Stimulated activated CD4-positive, alpha-beta T cell treated with anti-CD3 and anti-CD28 coated beads, Interleukin-2, amount 100 ng/mL, for 4 hours (primary cell): ENCODE measurements around the gene TMCO4.

ENCODE experiments used
- DNase-seq: peaks from one replicate; pipeline ENCODE4 v3.0.0-alpha.2; 2020; ENCODE audit warnings: low read depth

TMCO4 gene

DNA sequence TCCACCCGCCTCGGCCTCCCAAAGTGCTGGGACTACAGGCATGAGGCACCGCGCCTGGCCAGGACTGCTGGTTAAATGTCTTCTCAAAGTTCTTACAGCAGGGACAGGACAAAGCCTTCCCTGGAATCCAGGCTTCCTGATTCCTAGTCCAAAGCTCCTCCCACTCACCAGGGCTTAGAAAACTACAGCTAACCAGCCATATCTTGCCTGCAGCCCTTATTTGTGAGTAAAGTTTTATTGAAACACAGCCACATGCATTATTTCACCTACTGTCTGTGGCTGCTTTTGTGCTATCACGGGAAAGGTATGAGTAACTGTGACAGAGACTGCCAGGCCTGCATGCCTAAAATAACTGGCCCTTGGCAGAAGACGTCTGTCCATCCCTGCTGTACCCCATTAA is 24.4 kb downstream of the TMCO4 start:
- DNase-seq = no peak

DNA sequence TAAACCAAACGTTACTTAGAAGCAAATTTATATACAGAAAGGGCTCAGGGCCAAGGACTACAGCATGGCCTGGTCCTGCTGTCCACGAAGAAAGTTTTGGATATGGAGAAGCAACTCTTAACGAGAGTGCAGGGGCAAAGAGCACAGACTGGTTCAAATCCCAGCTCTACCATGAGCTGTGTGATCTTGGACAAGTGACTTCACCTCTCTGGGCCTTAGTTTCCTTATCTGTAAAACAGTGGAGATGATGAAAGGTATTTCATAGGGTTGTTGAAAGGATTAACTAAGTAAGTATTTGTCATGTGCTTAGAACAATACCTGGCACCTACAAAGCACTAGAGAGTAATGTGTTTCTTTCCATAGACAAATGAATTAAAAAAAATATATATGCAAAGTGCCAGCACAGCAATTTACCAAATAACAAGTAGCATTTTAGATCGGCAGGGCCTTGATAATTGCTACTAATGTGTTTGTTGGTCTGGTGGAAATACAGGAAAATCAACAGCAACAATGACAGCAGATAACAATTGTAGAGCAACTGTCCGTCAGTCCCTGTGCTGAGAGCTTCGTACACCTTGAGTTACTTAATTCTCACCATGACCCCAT is 25.4 kb downstream of the TMCO4 start:
- DNase-seq = no peak

DNA sequence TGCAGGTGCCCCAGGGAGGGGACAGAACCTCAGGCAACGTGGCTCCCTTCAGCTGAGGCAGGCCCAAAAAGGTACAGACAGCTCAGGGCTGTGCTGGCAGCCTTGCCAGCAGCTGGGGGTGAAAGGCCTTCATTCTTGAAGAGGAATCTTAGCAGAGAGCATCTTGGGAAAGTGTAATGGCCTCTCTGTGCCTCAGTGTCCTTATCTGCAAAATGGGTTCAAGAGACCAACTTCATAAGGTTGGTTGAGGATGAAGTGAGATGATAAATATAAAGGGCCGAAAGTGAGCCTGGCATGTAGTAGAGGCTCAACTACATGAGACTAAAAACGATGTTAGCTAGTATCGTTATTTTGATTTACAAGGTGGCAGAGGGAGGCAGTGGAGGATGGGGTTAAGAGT is 26.2 kb downstream of the TMCO4 start:
- no peak for DNase-seq

DNA sequence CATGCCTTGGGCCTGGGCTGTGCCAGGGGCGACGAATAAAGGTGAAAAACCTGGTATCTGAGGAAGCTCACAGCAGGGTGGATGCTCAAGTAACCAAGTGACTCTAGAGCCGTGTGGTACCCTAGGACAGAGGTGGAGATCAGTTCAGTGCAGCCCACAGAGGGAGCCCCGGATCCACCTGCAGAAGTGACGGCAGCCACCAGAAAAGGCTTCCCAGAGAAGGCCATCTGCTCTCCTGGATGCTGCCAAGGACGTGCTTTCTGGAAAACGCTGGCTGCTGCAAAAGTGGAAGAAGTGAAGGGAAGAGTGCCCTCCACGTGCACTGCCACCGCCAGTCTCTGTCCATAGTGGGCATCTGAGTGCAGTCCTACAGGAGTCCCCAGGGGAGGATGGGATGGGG is 27.7 kb downstream of the TMCO4 start:
- DNase-seq = no peak

DNA sequence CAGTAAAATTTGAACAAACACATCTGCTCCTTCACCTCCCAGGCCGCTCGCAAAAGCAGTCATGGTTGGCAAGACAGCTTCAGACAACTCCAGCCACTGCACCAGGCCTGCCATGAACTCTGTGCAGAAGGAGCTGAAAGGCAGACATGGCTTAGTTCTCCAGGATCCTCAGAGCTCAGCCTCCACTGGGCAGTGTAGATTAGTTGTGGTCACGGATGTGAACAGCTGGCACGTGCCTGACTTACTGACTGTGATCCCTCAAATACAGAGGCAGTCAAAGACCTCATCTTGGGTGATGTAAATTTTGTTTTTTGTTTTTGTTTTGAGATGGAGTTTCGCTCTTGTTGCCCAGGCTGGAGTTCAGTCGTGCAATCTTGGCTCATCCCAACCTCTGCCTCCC is 28.4 kb downstream of the TMCO4 start:
- no peak for DNase-seq

DNA sequence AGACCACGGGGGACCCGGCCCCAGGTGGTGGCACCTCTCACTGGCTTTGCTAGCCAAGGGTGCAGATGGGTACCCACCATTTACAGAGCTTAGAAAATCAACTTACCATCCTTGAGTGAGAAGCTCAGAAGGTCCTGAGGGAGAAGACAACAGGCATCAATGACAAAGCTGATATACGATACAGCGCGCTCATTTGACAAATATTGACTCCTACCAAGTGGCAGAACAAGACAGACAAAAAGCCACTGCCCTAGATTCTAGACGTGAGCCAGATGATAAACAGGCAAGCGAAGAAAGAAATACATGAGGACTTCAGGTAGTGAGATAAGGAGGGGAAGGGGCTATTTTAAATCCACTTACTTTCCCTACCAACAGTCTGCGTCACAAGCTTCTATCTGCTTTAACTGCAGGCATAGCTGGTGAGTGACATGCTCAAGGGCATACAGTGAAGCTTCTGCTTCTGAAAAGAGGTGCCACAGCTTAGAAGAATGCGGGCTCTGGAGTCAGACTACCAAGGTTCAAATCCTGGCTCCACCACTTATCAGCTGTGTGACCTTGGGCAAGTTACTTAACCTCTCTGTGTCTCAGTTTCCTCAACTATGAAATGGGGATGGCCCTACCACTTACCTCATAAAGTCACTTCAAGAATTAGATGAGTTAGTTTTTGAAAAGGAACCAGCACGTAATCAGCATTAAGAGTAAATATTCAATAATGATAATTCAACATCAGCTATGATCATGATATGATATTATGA is 29.1 kb downstream of the TMCO4 start:
- DNase-seq = no peak

DNA sequence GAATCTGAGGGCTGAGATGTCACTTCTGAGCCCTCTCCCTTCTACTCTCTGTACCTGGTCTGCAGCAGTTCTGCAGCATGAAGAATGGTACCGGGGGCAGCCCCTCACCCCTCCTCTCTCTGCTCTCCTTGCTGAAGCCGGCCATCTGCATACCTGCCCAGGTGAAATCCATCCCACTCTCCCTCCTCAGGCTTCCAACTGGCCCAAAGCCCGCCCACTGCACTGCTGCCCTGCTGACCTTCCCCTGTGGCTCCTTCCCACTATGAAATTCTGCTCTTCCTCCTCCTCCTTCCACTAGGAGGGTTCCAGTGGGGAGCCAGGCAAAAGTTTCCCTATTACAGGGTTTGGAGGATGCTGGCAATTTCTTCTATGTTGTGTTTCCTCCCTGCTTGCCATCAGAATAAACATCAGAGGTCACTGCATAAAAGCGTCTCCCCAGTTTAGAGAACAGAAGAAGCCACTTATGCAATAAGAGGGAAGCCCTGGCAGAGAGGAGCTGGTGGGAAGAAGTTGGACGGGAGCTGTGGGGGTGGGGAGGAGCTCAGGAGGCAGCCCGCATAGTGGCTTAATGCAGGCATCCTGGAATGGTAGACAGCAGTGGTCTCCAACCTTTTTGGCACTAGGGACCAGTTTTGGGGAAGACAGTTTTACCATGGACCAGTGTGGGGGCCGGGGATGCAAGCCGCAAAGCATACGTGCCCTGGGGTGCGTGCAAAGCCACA is 30.3 kb downstream of the TMCO4 start:
- no peak for DNase-seq

DNA sequence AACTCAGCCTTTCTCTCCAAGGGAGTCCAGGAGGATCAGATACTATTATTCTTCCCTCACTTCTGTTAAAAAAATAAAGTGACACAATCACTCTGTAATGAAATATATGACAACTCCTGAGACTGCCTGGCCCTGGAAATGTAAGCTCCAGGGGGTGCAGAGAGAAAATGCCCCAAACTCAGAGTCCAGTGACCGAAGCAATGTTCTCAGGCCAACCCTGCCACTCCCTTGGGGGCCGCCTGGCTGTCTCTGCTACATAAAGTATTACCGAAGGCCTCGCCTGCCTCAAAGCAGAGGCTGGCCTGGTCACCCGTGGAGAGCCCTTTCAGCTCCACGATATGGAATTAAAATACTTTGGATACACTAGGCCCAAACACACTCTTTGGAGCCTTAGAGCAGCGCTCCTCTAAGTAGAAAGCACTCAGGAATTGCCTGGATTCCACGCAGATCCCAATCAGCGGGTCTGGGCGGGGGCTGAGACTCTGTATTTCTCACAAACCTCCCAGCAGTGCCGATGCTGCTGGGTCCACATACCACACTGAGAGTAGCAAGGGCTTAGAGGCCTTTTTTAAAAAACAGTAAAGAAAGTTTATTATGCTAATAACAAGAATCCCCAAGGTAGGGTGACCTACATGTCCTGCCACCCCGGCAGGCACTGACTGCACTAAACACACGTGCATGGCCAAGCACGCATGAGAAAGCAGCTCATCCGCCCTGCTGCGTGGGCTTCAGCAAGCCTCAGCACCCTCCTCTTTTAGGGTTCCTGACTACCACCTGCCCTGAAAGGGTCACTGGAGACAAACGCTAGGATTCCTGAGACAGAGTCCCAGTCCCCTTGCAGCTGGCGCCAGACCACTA is 31.1 kb downstream of the TMCO4 start:
- DNase-seq = no peak

DNA sequence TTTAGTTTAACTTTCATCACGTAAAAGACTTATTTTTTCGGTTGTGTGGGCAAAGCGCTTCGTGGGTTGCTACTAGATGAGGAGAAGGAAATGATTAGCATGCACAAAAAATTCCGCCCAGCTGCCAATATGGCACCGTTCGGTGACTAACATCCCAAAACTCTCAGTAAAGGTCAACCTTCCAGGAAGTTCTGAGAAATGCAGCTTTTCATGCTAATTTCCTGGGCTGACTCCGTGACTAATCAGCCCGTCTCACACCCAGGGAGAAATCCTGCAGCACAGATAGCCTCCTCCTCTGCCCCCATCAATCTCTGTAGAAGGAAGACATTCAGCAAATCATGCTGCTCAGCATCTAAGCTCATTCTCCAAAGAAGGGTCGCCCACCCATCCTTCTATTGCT is 34.1 kb downstream of the TMCO4 start:
- DNase-seq = no peak

DNA sequence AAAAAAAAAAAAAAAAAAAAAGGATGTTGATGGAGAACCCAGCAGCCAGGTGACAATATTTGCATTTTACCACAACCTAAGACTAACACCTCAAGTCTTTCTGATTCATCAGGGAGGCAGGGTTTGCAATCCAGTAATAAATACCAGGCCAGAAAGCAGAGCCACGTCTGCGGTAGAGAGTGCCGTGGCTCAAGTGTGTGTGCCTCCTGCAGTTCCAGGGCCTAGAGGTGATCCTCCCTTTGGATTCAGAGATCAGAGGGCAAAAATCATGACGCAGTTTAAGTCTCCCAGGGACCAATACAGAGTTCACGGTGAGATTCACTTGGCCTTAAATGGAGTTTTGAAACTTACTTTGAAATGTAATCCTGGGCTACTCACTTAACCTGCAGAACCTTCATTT is 34.9 kb downstream of the TMCO4 start:
- no peak for DNase-seq

DNA sequence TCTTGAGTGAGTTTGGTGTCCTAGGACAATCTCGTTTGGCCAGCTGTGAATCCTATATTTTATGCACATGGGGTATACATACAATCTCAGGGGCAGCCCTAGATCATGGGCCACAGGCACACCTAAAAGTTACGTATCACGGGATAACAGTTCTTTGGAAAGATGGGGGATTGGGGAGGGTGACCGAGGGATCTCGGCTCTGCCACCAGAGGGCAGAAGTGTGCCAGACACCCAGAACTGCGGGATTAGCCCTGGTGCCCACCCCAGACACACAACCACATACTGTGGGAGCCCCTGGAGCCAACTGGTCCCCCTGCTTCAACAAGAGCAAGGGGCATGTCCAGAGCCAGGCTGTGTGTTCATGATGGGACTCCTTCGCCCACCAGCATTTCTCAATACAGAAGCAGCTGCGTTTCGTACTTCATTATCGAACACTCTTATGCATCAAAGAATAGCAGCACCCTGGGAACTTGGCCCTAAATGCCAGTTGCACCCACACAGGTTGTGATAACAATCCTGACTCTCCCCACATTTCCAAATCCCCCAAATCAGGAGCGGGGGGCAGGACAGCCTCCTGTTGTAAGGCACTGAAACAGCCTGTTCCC is 37.4 kb downstream of the TMCO4 start:
- DNase-seq = peak; percentile 9

DNA sequence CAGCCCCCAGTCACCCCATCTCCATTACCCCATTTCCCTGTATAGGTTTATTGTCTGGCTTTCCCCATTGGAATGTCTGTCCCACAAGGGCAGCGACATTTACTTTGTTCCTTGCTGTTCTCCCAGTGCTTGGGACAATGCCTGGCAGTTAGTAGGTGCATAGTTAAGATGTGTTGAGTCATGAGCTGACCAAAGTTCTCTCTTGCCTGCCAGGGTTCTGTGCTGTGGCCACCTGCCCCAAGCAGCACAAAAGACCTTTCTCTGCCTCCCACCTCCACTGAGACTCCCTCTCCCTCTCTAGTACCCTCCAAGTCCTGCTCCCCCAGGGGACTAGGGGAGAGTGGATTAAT is 40.0 kb downstream of the TMCO4 start:
- DNase-seq = no peak

DNA sequence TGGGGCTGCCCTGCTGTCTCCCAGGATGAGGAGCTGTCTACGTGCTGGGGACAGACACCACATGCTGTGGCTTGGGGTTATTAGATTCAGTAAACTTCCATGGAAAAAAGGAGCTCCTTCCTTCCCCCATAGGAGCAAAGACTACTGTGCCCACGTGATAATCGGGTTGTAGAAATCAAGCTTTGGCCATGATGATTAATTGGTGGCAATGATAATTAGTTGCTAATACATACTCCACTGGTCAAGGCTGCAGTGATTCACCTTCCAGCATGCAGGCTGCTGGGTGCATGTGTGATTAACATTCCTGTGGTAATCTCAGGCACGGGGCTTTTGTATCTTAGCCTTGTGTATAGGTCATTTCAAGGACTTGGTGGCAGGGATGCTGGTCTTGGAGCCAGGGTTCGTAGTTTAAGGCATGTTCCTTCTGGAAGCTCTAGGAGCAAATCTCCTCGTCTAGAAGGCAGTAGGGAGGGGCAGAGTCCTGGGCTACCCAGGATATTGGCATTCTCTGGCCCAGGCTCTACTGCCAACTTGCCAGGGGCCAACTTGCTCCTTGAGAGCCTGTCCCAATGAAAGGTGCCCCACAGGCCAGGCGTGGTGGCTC is 41.4 kb downstream of the TMCO4 start:
- no peak for DNase-seq

DNA sequence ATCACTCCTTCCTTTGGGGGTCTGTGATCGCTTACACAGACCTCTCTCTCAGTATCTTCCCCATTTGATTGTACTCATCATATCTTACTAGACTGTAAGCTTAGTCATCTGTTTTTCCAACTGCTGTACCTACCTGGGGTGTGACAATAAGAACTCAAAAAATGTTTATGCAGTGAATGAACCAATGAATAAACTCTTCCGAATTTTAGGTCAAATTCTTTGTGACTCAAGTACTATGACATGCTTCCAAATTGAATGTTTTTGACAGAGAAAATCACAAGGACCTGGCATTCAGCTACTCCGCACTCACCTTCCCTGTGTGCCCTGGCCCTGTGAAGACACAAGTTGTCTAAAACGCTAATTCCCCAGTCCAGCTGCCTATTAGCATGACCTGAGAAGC is 42.1 kb downstream of the TMCO4 start:
- DNase-seq = no peak

DNA sequence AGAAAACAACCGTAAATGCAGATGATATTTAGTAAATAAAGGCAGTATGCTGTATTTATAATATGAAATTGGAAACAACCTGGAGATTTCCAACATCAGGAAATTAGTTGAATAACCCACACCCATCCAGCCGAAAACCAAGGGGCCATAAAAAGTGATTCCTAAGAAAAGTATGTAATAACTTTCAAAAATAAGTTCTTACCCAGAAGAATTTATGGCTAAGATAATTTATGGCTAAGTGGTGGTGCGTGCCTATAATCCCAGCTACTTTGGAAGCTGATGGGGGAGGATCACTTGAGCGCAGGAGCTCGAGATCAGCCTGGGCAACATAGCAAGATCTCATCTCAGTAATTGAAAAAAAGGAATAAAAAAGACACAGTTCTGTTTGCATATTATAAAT is 43.2 kb downstream of the TMCO4 start:
- DNase-seq = no peak

DNA sequence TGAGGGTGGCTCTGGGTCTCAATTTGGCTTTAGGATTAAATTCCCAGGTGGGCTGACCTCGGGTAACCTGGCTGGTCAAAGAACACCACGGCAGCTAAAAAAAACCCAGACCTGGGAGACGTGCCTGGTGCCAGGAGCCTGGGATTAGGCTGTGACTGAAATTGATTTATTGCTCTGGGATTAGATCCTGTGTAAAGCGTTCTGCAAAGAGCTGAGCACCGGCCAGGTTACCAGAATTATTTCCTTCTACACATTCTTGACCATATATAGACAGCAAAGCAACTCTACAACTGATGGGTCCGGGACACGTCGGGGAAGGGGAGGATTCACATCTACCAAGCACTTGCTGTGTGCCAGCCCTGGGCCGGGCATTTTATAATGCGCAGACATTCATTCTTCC is 45.2 kb downstream of the TMCO4 start:
- no peak for DNase-seq

DNA sequence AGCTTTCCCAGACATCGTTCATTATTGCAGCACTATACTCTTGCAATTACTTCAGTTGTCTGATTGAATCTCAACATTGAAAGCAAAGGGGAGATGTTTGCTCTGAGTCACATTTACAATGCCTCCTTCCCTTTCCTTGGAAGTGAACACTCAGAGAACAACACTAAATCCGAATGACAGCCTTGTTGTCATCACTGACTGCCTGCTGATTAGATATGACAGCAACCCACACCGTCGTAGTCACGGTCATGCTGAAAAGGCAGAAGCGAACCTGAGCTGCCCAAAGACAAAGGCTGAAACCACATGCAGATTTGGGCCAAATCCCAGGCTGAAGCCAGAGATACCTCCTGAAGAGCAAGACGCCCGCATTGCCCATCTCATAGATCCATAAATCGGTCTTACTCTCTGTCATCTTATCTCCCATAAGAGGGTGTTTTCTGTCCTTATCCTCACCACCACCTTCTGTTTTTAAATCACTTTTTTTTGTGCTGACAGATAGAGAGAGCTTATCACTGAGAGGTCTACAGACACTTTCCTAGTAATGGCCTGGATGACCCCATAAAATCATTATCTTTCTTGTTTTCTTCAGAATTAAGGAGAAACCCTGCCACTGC is 47.5 kb downstream of the TMCO4 start:
- DNase-seq = no peak

DNA sequence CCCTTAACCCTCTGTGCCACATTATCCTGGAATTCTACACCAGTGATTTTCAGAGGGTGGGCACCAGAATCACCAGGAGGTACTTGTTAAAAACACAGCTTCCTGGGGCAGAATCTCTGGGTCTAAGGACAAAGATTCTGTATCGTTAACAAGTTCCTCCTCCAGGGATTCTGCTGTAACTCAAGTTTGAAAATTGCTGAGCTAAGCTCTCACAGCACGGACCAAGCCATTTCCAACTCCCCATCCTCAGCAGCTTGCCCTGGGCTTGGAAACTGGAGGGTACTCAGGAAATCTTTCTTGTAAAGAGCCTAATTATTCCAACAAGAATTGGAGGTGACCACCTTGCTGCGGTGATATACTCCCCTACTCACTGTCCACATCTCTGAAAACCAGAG is 48.8 kb downstream of the TMCO4 start:
- DNase-seq = no peak

DNA sequence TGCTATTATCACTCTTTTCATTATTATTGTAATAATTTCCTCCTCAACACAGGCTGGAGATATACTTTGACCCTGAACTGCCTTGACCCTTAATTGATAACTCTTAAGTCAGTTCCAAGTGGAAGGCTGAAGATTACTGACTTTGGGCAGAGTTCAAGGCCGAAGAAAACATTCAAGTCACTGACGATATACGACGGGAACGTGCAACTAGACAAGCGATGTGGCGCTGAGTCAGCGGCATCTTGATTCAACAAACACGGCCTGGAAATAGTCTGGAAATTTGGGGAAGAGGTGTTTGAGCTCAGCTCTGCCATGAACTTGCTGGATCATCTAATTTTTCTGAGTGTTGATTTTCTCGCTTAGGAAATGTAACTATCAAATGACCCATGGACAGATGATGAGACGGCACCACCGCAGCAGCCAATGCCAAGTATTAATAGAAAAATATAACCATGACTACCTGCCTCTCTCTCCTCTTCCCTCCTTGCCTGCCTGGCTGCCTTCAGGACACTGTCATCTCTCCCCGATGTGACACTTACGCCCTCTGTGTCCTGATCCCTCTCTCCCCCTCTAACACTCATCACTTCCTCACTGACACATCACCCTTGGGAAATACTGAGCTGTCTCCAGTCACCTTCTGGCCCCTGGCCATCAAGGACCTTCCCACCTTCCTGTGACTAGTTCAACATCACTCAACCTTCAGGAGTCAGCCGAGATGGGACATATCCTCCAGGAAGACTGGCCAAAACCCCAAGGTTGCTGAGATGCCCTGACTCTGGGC is 49.4 kb downstream of the TMCO4 start:
- DNase-seq = no peak

DNA sequence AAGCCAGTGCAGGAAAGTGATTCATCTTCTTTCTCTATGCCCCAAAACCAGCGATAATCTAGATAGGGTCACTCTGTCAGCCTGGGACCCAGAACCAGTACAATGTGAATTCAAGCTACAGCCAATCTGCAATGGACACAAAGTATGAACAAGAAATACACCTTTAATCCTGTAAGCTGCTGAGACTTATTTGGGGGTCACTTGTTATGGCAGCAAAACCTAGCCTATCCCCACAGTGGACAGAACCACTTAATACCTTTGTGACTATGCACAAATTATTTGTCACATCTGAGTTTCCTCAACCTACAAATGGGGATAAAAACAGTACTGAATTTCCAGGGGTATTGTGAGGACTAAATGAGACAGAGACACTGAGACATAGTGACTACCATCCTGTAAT is 50.0 kb downstream of the TMCO4 start:
- no peak for DNase-seq

DNA sequence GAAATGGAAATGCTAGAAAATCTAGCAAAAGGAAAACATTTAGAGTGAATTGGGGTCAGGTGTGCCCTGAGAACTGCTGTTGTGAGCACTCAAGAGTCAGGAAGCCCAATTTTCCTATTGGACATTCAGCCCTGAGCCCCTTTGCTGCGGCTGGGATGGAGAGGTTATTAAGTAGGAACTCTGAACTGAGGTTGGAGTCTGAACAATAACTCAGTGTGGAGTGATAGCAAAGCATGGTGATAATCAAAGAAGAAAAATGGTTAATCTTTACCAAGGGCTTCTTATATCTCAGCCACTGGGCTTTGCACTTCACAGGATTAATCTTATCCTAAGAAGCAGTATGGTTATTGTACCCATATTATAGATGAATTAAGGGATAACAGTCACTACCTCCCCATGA is 52.0 kb downstream of the TMCO4 start:
- no peak for DNase-seq
